Thyroid gland (tissue), 4 donors: ENCODE data around the gene ASIC5. TPM values are rescaled to one million over a fixed set of nuclear protein-coding genes. Genes with fewer than 3 reads are reported as not detected.

Experiments used
- DNase-seq, 2 donors: peaks; one replicate each; pipeline ENCODE4 v3.0.0-alpha.2; 2019
- H3K27ac ChIP-seq, 3 donors: fragments of 200-600 bp; sonication (generic); 1 replicate in 2 of 3; 2 replicates in 1 of 3; pipeline ENCODE4 v1.5.1; 2016 to 2019; ENCODE audit warnings: mild to moderate bottlenecking in 1 of 3, moderate library complexity in 1 of 3
- H3K27me3 ChIP-seq: fragments of 200-600 bp; sonication (generic); one replicate; pipeline ENCODE4 v1.5.1; 2019
- H3K36me3 ChIP-seq, 2 donors: fragments of 200-600 bp; sonication (generic); one replicate each; pipeline ENCODE4 v1.5.1; 2016 to 2019
- H3K4me1 ChIP-seq, 2 donors: fragments of 200-600 bp; sonication (generic); one replicate each; pipeline ENCODE4 v1.5.1; 2017 to 2019
- H3K4me3 ChIP-seq, 3 donors: fragments of 200-600 bp; sonication (generic); replicated peaks in 1 of 3; 1 replicate in 2 of 3; 2 replicates in 1 of 3; pipeline ENCODE4 v1.5.1; 2016; ENCODE audit warnings: mild to moderate bottlenecking in 1 of 3
- H3K9me3 ChIP-seq: fragments of 200-600 bp; sonication (generic); one replicate; pipeline ENCODE4 v1.5.1; 2017
- CTCF ChIP-seq, 6 experiments: fragments of 200-600 bp in 3 of 6; fragments of 450-650 bp in 3 of 6; sonication (generic) in 3 of 6; IDR thresholded peaks; one replicate each; pipeline ENCODE4 v1.5.1; 2016 to 2019; ENCODE audit warnings: antibody characterized with exemption in 6 of 6, mild to moderate bottlenecking in 2 of 6, inconsistent platforms in 1 of 6, moderate library complexity in 1 of 6
- POLR2A ChIP-seq, 2 donors: fragments of 450-650 bp; IDR thresholded peaks; one replicate each; pipeline ENCODE4 v1.6.1; 2017; ENCODE audit warnings: antibody characterized with exemption in 2 of 2, mild to moderate bottlenecking in 2 of 2, moderate library complexity in 1 of 2
- WGBS, 2 donors: methylation state at CpG; one replicate each; pipeline ENCODE4 v1.1.5; 2017; 5-methylcytosine and 5-hydroxymethylcytosine counted together
- intact Hi-C: fragments of 100-400 bp; cut with DNase I; formaldehyde crosslinking; loops from one replicate; pipeline ENCODE4 v1.15.1; 2023
- total RNA-seq, 4 donors: library from RNA; depleted of rRNA; stranded (reverse); fragments of >200 nt; gene quantifications; one replicate each; pipeline ENCODE4 v1.2.3, GENCODE V29; 2016

Gene ASIC5
- total RNA-seq, 4 donors from 2014 or later, result not detected

- no peak overlapping the region for H3K27ac ChIP-seq
- H3K4me3 ChIP-seq, result no peak overlapping the region
- H3K9me3 ChIP-seq, result no peaks in the 10 kb centered on the region
- 55 to 70% methylated on average over 1 of the region's 1 CpG for WGBS, 2 donors
- no peak for TF ChIP-seq POLR2A (IDR thresholded peaks at IDR 0.05)
- no peak for TF ChIP-seq CTCF (IDR thresholded peaks at IDR 0.05)
- no peaks in the 10 kb centered on the region for H3K36me3 ChIP-seq
- peaks cover 0 to 7% of the 10 kb centered on the region in 2 donors for H3K4me1 ChIP-seq
- DNase-seq, result no peak
- no peaks in the 10 kb centered on the region for H3K27me3 ChIP-seq
- intact Hi-C loops, result no loop called here
Measured at GRCh38 chr4:155807021-155807420, 59.1 kb downstream of the ASIC5 start.

GRCh38 chr4:155805016-155805415 is 61.1 kb downstream of the ASIC5 start:
- Histone ChIP-seq H3K4me1 (peaks cover 0 to 7% of the 10 kb centered on the region in 2 donors), H3K4me3 (no peak overlapping the region), H3K9me3 (no peaks in the 10 kb centered on the region), H3K27ac (peak overlapping the region in 1 of 3 donors; percentile 3), H3K36me3 (no peaks in the 10 kb centered on the region), H3K27me3 (no peaks in the 10 kb centered on the region)
- intact Hi-C loops, result no loop called here
- DNase-seq, result no peak
- 90 to 94% methylated on average over 1 of the region's 1 CpG for WGBS, 2 donors
- TF ChIP-seq POLR2A (IDR thresholded peaks at IDR 0.05), result no peak
- no peak for TF ChIP-seq CTCF (IDR thresholded peaks at IDR 0.05)

- H3K4me1 ChIP-seq, result peaks cover 0 to 7% of the 10 kb centered on the region in 2 donors
- H3K27me3 ChIP-seq, result no peaks in the 10 kb centered on the region
Measured at GRCh38 chr4:155802190-155802959, 63.7 kb downstream of the ASIC5 start.

GRCh38 chr4:155800685-155801343 is 65.3 kb downstream of the ASIC5 start:
- no peaks in the 10 kb centered on the region for H3K9me3 ChIP-seq
- no peaks in the 10 kb centered on the region for H3K36me3 ChIP-seq
- no peaks in the 10 kb centered on the region for H3K27me3 ChIP-seq
- WGBS, 2 donors, result 83 to 86% methylated on average over 7 of the region's 7 CpGs
- peaks cover 0 to 7% of the 10 kb centered on the region in 2 donors for H3K4me1 ChIP-seq
- no peak for DNase-seq
- H3K27ac ChIP-seq, result no peak overlapping the region
- no peak overlapping the region for H3K4me3 ChIP-seq
- no peak for TF ChIP-seq CTCF (IDR thresholded peaks at IDR 0.05)
- no peak for TF ChIP-seq POLR2A (IDR thresholded peaks at IDR 0.05)
- intact Hi-C loops, result no loop called here

More at GRCh38 chr4:155802190-155802959, 63.7 kb downstream of the ASIC5 start:
- Histone ChIP-seq H3K4me3 (no peak overlapping the region), H3K36me3 (no peaks in the 10 kb centered on the region), H3K9me3 (no peaks in the 10 kb centered on the region), H3K27ac (no peak overlapping the region)
- intact Hi-C loops, result no loop called here
- 61 to 66% methylated on average over 9 of the region's 9 CpGs for WGBS, 2 donors
- TF ChIP-seq CTCF (IDR thresholded peaks at IDR 0.05) (no peak), POLR2A (IDR thresholded peaks at IDR 0.05) (no peak)
- DNase-seq, result no peak

- Histone ChIP-seq H3K27ac (no peak overlapping the region), H3K4me1 (no peaks in the 10 kb centered on the region), H3K9me3 (no peaks in the 10 kb centered on the region), H3K4me3 (no peak overlapping the region), H3K36me3 (no peaks in the 10 kb centered on the region), H3K27me3 (no peaks in the 10 kb centered on the region)
- DNase-seq, result no peak
- TF ChIP-seq CTCF (IDR thresholded peaks at IDR 0.05) (no peak), POLR2A (IDR thresholded peaks at IDR 0.05) (no peak)
- intact Hi-C loops, result no loop called here
- WGBS, 2 donors, result 86 to 89% methylated on average over 8 of the region's 8 CpGs
Measured at GRCh38 chr4:155799794-155800123, 66.3 kb downstream of the ASIC5 start.
